Activated CD4-positive, alpha-beta T cell treated with anti-CD3 and anti-CD28 coated beads for 48 hours (primary cell): ENCODE results near the gene PCCA.
"Not testable (repeated sequence)": the region's sequence is repeated elsewhere in the genome, so short reads cannot be mapped to it uniquely, and the experiment has no call there.

ENCODE experiments used
- DNase-seq: peaks from one replicate; pipeline ENCODE4 v3.0.0-alpha.2; 2020

The PCCA gene

DNA sequence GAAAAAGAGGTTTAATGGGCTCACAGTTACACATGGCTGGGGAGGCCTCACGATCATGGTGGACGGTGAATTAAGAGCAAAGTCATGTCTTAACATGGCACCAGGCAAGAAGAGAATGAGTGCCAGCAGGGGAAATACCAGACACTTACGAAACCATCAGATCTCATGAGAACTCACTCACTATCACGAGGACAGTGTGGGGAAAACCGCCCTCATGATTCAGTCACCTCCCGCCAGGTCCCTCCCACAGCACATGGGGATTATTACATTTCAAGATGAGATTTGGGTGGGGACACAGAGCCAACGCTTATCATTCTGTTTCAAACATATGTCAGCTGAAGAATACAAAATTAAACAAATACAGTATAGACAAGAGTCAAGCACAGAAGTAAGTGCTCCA, 165.1 kb downstream of the PCCA start:
- DNase-seq, result no peak

DNA sequence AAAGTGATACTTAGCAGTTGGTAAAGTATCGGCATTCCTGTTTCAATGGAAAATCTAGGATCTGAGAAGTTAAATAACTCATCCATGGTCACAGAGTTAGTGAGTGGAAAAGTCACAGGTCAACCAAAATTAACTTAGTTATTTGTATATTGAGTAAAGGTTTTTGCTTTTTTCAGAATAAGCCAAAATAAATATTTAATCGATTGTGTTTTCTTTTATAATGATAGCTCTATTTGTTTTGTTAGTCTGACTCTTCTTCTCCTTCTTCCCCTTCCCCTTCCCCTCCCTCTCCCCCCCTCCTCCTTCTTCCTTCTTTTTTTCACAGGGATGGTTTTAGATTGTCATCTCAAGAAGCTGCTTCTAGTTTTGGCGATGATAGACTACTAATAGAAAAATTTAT, 173.5 kb downstream of the PCCA start:
- DNase-seq, result no peak

DNA sequence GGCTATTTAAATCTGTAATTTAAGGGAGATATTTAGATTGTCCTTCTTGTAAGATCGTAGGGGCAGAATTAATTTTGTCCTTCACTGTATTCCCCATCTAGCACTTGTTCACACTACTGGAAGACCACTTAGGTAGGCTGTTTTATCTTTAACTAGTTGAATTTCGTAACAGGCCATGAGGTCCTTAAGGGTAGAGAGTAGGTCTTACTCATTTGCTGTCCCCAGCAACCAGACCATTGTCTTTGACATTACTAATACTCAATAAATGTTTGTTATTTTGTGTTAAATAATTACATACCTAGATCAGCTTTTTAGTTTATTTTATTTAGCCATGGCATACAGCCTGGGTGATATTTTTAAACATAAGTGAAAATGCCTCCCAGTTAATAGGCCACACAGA, 177.1 kb downstream of the PCCA start:
- DNase-seq, result no peak

DNA sequence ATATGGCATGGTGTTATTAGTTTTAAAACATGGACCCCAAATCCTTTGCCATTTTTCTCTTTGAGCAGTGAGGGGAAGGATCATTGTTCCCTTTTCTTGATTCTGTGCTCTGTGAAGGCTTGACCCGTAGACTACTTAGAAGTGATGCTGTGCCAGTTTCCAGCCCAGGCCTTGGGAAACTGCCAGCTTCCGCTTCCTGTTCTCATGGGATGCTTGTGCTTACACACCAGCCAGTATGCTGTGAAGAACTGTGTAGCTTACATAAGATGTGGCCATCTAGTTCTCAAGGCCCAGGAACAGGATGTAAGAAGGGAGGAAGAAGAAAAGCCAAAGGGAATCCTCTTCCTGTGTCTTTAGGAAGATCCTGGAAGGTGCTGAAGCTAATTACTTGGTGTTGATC, 180.9 kb downstream of the PCCA start:
- DNase-seq, result no peak

DNA sequence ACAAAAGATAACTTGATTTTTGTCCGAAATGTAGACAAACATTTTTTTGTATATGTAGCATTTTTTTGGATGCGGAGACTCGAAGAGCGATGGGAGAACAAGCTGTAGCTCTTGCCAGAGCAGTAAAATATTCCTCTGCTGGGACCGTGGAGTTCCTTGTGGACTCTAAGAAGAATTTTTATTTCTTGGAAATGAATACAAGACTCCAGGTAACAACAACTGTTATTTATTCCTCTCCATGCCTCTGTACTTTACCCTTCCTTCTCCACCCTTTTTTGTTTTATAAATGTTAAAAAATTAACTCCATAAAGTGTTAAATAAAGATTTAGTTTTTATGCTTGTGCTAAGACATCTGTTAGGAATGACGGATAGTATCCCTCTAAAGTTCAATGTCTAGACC, 184.2 kb downstream of the PCCA start:
- no peak for DNase-seq

DNA sequence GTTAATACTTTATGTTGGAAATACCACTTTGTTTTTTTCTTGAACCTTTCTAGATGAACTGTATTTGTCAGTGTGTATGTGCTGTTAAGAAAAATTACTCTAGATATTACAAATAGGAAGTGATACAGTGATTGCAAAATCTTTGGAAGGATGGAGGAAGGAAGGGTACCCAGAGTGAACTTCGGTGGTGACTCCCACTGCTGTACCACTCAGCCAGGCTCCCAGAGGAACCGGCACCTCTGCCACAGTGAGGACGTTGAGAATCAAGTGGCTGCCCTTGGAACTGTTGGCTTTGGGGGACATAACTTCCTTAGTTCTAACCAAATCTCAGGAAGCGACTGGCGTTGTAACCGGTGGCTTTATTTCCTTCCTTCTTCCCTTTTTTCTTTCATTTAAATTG, 184.7 kb downstream of the PCCA start:
- no peak for DNase-seq

DNA sequence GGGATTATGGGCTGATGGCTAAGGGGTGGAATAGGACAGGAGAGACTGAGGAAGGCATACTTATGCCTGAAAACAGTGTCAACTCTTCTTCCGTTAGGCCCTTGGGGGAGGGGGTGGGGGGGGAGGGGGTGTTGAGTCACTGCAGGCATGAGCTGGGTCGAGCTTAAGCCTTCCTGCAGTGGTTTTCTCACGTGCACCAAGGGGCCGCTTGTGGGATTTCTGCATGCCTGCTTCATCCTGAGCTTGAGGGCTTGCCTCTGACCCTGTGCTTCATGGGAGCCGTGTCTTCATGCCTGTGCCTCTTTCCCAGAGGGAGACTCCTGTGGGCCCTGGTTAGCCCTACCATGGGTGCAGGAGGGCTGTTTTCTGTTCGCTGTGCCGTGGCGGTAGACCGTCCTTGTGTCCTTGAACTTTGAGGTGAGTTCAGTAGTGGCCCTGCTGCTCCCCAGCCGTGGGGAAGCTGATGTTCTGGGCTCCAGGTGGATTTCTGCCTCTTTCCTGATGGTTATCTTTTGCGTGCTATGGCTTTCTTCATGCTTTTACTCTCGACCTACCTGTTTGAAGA, 186.1 kb downstream of the PCCA start:
- DNase-seq, result no peak

DNA sequence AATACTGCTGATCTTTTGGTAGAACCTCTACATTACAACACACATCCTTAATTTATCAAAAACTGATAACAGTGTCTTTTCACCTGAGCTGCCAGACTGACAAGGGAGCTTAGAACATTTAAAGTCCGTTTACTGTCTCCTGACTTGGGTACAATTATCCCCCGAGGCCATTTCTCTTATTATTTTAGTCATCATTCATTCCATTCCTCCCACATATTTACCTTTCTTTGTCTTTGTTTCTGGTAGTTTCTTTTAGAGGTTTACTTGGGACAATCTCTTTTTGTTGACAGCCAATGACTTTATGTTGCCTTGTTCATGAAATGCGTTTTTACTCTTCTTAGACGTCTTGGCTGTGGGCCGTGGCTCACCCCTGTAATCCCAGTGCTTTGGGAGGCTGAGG, 186.9 kb downstream of the PCCA start:
- DNase-seq, result no peak

DNA sequence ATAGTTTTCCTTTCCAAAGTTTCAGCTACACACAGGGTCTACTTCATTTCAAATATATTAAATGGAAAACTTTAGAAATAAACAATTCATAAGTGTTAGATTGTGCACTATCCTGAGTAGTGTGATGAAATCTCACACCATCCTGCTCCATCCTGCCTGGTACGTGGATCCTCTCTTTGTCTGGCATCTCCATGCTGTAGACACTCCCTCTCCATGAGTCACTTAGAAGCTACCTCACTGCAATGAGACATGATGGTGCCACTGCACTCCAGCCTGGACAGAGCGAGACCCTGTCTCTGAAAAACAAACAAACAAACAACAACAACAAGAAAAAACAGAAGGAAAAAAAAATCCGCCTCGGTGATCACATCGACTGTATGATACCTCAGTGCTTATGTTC, 191.8 kb downstream of the PCCA start:
- no peak for DNase-seq

DNA sequence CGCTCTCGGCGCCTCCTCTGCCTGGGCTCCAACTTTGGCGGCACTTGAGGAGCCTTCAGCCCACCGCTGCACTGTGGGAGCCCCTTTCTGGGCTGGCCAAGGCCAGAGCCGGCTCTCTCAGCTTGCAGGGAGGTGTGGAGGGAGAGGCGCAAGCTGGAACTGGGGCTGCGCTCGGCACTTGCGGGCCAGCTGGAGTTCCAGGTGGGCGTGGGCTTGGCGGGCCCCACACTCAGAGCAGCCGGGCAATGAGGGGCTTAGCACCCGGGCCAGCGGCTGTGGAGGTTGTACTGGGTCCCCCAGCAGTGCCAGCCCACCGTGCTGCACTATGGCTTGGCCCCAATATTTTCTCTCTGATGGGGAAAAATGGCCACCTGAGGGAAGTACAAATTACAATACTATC, 193.4 kb downstream of the PCCA start:
- DNase-seq, result not testable (repeated sequence)

DNA sequence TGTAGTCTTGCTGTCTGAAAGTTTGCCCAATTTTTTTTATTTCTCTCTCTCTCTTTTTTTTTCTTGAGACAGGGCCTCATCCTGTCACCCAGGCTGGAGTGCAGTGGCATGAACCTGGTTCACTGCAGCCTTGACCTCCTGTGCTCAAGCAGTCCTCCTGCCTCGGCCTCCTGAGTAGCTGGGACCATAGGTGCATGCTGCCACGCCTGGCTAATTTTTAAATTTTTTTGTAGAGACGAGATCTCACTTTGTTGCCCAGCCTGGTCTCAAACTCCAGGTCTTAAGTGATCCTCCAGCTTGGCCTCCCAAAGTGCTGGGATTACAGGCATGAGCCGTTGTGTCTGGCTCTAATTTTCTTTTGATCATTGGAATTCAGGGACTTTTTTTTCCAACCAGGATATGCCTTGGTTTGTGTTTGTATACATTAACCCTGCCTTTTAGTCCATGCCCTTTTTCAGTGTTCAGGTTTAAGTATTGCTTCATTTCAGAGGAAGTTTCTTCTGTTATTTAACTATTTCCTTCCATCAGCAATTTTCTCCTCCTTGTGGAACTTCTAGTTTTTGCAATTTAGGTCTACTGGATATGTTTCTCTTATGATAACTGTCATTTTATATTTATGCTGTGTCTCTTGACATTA, 201.4 kb downstream of the PCCA start:
- no peak for DNase-seq

DNA sequence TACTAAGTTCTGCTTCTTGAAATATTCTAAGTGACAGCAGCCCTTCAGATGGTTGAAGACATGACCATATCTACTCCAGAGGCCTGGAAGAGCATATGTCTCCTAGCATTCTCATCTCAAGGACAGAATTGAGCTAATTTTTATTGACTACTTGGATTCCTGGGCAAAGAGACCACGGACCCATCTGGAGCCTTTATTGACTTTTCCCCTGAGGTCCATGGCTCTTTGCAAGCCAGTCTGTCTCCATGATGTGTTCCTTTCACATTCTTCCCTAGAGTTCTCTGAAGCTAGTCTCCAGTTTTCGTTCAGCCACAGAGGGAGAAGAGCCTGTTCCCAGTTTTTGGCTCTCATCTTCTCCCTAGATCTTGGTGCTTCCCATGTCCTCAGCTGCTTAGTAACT, 202.7 kb downstream of the PCCA start:
- no peak for DNase-seq

DNA sequence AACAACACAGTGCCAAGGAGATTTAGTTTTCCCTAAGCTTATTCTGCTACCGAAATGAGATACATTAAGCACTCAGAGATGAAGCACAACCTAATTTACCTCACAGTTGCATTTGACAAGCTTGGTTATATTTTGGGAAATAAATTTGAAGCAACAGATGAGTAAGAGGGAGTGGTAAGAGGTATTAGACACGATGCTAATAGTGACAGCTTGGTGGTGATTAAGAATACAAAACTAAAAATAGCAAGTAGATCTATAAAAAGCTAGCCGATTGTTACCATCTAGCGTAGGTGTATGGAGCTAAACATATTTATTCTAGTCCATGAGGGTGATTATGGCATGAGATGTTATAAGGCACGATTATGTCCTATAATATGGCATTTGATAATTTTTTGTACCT, 208.5 kb downstream of the PCCA start:
- no peak for DNase-seq

DNA sequence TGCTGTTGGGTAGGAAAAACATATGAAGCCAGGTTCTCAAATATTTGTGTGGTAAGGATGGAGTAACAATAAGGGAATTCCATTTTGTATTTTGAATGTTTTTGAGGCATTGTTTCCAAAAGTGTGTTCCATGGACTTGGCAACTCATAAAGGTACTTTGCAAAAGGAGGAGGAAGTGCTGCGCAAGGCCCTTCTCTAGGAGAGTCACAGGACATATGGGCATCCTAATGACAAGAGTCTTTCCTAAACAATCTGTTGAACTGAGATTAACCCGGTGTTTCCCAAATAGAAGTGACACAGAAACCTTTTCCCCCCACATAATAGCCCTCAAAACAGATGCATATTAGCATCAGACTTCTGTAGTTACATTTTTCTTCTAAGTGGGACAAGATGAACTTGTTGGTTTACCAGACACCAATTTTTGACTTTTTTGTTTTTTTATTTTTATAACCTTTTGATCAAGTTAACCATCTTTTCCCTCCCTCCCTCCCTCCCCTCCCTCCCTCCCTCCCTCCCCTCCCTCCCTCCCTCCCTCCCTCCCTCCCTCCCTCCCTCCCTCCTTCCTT, 209.3 kb downstream of the PCCA start:
- DNase-seq, result no peak

DNA sequence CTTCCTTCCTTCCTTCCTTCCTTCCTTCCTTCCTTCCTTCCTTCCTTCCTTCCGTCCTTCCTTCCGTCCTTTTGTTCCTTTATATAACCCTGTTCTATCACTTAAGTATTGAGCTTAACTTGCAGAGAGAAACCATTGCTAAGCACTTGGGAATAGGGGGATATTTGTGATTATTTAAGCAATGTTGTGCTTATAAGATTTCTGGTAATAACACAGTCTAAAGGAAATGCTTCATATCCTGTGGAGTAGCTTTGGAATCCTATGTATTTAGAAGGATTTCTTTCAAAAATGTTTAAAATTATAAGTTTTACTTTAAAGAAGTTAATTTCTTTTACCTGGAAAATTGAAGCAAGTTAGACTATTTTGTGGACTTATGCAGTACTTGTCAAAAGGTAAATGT, 209.8 kb downstream of the PCCA start:
- no peak for DNase-seq

DNA sequence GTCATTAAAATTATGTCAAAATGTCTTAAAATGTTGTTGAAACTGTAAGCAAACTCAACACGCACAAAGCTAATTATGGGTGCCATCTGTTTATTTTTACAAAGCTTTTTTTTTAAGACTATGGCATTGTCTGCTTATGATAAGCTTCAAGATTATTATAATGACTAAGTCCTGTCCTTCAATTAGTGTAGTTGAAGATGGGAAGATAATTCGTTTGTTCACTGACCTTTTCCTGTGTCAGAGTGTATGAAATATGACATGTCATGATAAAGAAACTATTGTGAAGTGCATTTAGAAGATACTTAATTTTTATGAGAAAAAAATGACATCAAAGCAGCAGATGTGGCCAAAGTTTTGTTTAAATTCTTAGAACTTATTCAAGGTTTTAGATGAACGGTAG, 211.3 kb downstream of the PCCA start:
- no peak for DNase-seq

DNA sequence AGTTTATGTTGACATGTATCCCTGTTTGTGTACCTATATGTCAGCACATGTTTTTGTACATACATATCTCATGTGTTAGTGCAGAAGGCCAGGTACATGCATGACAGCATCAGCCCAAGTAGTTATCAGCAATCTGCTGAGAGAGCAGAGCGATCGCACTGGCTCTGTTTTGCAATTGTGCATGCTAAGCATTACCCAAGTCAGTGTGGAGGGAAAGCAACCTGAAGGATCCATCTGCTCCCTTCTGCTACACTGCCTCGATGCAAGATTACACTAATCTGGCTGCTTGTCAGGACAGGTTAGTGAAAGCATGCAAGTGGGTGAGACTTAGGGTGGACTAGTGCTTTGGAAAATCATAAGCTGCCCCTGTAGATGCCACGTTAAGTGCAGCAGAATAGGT, 211.8 kb downstream of the PCCA start:
- no peak for DNase-seq

DNA sequence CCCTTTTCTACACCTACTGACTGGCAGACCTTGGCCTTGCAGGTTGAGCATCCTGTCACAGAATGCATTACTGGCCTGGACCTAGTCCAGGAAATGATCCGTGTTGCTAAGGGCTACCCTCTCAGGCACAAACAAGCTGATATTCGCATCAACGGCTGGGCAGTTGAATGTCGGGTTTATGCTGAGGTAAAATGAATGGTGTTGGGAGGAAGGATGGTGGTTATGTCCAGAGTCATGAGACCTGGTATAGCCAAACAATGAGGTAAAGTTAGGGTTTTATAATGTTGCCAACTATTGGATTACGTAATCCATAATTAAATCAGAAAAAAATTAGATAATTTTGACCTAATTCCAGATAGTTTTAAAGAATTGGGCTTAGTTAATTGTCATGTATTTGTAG, 212.5 kb downstream of the PCCA start:
- DNase-seq, result no peak

DNA sequence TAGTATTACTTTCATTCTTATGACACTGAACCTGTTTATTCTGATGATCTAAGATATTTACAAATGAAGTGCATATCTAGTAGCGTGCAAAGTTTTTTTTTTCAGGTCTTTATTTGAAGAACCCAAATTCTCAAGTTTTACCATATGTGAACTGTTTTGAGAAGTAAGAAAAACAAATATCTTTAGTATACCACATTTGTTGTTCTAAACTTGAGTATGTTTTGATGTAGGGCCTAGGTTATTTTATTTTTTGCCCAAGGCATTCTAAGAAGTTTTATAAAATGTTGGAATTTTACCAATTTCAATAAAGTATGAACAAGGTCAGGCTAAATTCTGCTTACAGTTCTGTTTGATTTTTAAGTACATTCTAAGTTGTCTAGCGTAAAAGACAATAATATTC, 213.5 kb downstream of the PCCA start:
- DNase-seq, result no peak

DNA sequence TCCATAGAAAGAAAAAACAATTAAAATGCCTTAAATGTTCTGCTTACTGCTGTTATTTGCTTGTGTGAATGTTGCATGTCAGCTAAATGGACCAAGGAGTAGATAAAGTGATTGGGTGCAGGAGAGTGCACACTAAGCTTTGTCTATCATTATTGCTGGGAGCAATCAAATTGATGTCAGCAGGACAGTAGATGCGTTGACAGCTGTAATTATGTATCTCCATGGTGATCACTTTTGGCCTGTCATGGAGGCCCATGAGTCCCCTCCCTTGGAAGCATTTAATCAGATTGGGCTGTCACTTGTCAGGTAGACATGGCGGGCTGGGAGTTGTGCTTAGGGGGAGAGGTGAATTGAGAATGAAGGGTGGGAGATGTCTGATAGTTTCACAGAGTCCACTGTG, 215.3 kb downstream of the PCCA start:
- DNase-seq, result no peak

DNA sequence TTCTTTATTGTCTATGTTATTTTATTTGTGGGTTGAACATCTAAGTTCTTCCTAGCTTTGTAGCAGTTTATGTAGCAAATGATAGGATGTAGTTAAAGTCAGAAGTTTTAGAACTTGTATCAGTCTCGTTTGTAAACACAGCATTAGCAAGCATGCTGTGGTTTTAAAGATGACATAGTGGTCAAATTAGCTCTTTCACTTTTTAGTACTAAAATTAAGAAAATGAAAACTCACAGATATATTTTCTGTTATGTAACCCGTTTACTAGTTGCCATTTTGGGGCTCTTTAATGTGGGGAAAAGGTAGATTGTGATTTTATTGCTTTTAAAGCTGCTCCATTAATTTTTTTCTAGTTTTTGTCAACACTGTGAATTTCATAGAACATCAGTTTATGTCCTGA, 216.5 kb downstream of the PCCA start:
- no peak for DNase-seq

DNA sequence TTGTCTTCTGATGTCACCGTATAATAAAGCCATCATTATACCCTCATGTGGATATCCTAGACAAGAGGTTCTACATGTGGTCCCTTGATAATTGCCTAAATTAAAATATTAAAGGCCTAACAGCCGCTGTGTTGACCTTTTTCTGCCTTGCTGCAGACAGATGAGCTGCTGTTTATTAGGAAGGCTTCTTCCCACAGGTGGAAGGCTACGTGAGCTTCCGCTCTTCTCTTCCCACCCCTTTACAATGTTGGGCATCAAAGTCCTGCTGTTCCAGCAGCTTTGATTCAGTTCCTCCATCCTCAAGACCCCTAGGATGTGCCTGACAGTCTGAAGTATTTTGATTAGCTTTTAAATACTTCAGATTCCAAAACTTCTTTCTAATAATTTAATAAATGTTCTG, 217.1 kb downstream of the PCCA start:
- no peak for DNase-seq

DNA sequence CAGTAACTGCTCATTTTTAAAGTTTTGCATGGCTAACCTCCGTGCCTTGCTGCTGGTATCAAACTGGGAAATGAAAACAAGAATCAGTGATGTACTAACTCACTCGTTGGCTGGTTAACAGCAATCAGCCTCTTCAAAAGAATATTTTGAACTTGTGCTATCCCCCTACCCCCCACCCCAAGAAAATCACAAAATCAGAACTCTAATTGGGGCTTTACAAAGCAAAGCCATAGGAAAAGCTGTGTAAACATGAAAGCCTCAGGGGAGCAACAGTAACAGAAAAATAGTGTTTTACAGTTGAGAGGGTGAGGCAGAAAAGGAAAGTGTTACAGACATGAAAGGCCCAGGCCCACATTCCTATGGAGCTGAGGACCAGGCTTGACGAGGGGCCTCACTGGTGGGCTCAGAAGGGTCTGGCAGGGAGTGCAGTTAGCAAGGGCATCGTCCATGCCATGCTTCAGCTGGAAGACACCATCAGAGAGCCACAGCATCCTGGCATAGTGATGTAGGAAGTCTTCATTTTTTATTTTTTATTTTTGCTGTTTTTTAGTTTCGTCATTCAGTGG, 217.6 kb downstream of the PCCA start:
- DNase-seq, result no peak

DNA sequence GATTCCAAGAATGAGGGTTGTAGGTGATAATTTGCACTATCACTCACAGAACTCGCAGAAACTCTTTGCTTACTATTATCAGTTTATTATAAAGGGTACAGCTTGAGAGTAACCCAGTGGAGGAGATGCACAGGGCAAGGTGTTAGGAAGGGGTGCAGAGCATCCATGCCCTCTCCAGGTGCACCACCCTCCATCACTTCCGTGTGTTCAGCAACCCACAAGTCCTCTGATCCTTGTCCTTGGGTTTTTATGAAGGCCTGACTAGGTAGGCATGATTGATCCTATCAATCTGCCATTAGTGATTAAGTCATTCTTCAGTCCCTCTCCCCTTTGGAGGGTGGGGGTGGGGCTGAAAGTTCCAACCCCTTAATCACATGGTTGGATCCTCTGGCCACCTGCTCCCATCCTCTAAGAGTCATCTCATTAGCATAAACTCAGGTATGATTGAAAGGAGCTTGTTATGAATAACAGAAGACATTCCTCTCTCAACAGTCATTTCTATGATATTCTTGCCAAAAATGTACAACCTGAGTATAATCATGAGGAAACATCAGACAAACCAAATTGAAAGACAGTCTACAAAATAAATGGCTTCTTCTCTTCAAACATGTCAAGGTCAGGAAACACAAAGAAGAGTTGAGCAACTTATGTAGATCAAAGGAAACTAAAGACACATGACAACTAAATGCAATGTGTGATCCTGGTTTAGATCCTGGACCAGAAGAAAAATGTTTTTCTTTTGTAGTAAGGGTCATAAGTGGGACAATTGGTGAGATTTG, 225.4 kb downstream of the PCCA start:
- no peak for DNase-seq
